Stimulated activated CD8-positive, alpha-beta memory T cell treated with anti-CD3 and anti-CD28 coated beads, Interleukin-7, amount 100 ng/mL, for 48 hours (primary cell): ENCODE results near the gene SIRT7.
"Not testable (repeated sequence)": the region's sequence is repeated elsewhere in the genome, so short reads cannot be mapped to it uniquely, and the experiment has no call there.

Experiments used
- DNase-seq, 2 donors: peaks; one replicate each; pipeline ENCODE4 v3.0.0-alpha.2; 2020; ENCODE audit warnings: low read depth in 1 of 2; ENCODE audit errors: extremely low read depth in 1 of 2

Gene SIRT7

GRCh38 chr17:81955058-81955681 lies 37.2 kb upstream of the SIRT7 start:
- no peak for DNase-seq

GRCh38 chr17:81954131-81955057 lies 36.4 kb upstream of the SIRT7 start:
- DNase-seq, result no peak

- DNase-seq, result not testable (repeated sequence)
Measured at GRCh38 chr17:81953443-81953842, 35.5 kb upstream of the SIRT7 start.

- DNase-seq, result no peak
Measured at GRCh38 chr17:81952792-81953228, 34.8 kb upstream of the SIRT7 start.

GRCh38 chr17:81951785-81952684 lies 34.1 kb upstream of the SIRT7 start:
- DNase-seq, result no peak

GRCh38 chr17:81950501-81950900 lies 32.5 kb upstream of the SIRT7 start:
- DNase-seq, result no peak

- DNase-seq, result no peak
Measured at GRCh38 chr17:81948635-81949378, 30.8 kb upstream of the SIRT7 start.

- no peak for DNase-seq
Measured at GRCh38 chr17:81947189-81947588, 29.2 kb upstream of the SIRT7 start, which contains the start of gene MYADML2. MYADML2 (minus strand) TSS chr17:81947233; CDS start chr17:81941741, 5,492 bp downstream.

GRCh38 chr17:81944858-81945257 lies 26.9 kb upstream of the SIRT7 start:
- no peak for DNase-seq

GRCh38 chr17:81942167-81942553 lies 24.2 kb upstream of the SIRT7 start:
- DNase-seq, result no peak

- DNase-seq, result no peak
Measured at GRCh38 chr17:81941484-81942166, 23.6 kb upstream of the SIRT7 start.

GRCh38 chr17:81940538-81941483 lies 22.8 kb upstream of the SIRT7 start:
- no peak for DNase-seq

GRCh38 chr17:81939881-81940385 lies 22.0 kb upstream of the SIRT7 start:
- no peak for DNase-seq

GRCh38 chr17:81939218-81939617 lies 21.2 kb upstream of the SIRT7 start:
- no peak for DNase-seq

- DNase-seq, result no peak
Measured at GRCh38 chr17:81935709-81936084, 17.7 kb upstream of the SIRT7 start.

- no peak for DNase-seq
Measured at GRCh38 chr17:81934850-81935708, 17.1 kb upstream of the SIRT7 start.

GRCh38 chr17:81934098-81934757 lies 16.3 kb upstream of the SIRT7 start:
- DNase-seq, result no peak
